ENCODE results near the gene HMGB2.

GRCh38 chr4:173301518-173302201 lies 32.5 kb downstream of the HMGB2 start:
- TF ChIP-seq CTCF (IDR thresholded peaks at IDR 0.05) (peak; percentile 42 to 53 (median 45)), POLR2AphosphoS5 (IDR thresholded peaks at IDR 0.05) (no peak)
